ENCODE measurements around the gene EXD3. TPM values are rescaled to one million over a fixed set of nuclear protein-coding genes. Genes with fewer than 3 reads are reported as not detected.

The EXD3 gene
- total and polyA plus RNA-seq, 7 donors: 8.9 to 29.7 (median 18.0) TPM

GRCh38 chr9:137465720-137466388 is 42.9 kb upstream of the EXD3 start:
- Histone ChIP-seq H3K9me3 (no peaks in the 10 kb centered on the region), H3K27me3 (no peaks in the 10 kb centered on the region), H3K36me3 (no peaks in the 10 kb centered on the region), H3K4me3 (no peak overlapping the region), H3K4me1 (no peaks in the 10 kb centered on the region), H3K27ac (no peak overlapping the region)
- intact Hi-C loops (cut with DNase I): no loop called here
- no peak for TF ChIP-seq POLR2A (IDR thresholded peaks at IDR 0.05)
- 89 to 90% methylated on average over 23 of the region's 23 CpGs for WGBS, 2 donors
- DNase-seq: no peak

- no peaks in the 10 kb centered on the region for H3K27me3 ChIP-seq
- peaks cover 0 to 3% (median 0%) of the 10 kb centered on the region in 4 donors for H3K4me1 ChIP-seq
- H3K9me3 ChIP-seq: no peaks in the 10 kb centered on the region
- intact Hi-C loops (cut with DNase I): no loop called here
- DNase-seq: no peak
- H3K27ac ChIP-seq: no peak overlapping the region
- 91 to 92% methylated on average over 23 of the region's 23 CpGs for WGBS, 2 donors
- H3K36me3 ChIP-seq: no peaks in the 10 kb centered on the region
- TF ChIP-seq CTCF (IDR thresholded peaks at IDR 0.05): no peak
- TF ChIP-seq POLR2AphosphoS5 (IDR thresholded peaks at IDR 0.05): no peak
- TF ChIP-seq POLR2A (IDR thresholded peaks at IDR 0.05): no peak
- no peak for TF ChIP-seq EP300 (IDR thresholded peaks at IDR 0.05)
- no peak overlapping the region for H3K4me3 ChIP-seq
Observed at GRCh38 chr9:137465000-137465719, 42.2 kb upstream of the EXD3 start.

GRCh38 chr9:137464291-137464999 is 41.5 kb upstream of the EXD3 start:
- no peaks in the 10 kb centered on the region for H3K9me3 ChIP-seq
- intact Hi-C loops (cut with DNase I): no loop called here
- H3K27ac ChIP-seq: no peak overlapping the region
- peaks cover 0 to 10% (median 7%) of the 10 kb centered on the region in 4 donors for H3K4me1 ChIP-seq
- H3K27me3 ChIP-seq: no peaks in the 10 kb centered on the region
- H3K36me3 ChIP-seq: no peaks in the 10 kb centered on the region
- no peak for TF ChIP-seq CTCF (IDR thresholded peaks at IDR 0.05)
- no peak for TF ChIP-seq POLR2A (IDR thresholded peaks at IDR 0.05)
- TF ChIP-seq EP300 (IDR thresholded peaks at IDR 0.05): no peak
- TF ChIP-seq POLR2AphosphoS5 (IDR thresholded peaks at IDR 0.05): no peak
- WGBS, 2 donors: 94 to 95% methylated on average over 28 of the region's 28 CpGs
- no peak for DNase-seq
- H3K4me3 ChIP-seq: no peak overlapping the region

DNA sequence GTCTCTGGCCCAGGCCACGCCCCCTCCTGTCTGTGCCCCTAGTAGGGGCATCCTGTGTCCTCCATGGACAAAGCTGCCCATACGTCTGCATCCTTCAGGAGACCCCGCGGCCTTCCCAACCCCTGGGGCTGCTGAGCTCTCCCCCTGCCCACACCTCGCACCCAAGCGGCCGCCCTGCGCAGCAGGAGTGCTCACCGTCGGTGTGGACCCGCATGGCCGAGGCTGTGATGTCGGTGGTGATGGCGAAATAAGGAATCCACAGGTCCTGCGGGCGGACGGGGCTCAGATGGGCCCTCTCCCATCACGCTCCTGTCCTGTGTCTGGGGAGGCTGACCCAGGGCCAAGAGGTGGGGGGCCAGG is 40.9 kb upstream of the EXD3 start:
- DNase-seq: no peak
- no peaks in the 10 kb centered on the region for H3K9me3 ChIP-seq
- no peak overlapping the region for H3K4me3 ChIP-seq
- H3K27me3 ChIP-seq: no peaks in the 10 kb centered on the region
- H3K4me1 ChIP-seq: peaks cover 0 to 12% (median 8%) of the 10 kb centered on the region in 4 donors
- no peaks in the 10 kb centered on the region for H3K36me3 ChIP-seq
- H3K27ac ChIP-seq: no peak overlapping the region
- intact Hi-C loops (cut with DNase I): no loop called here
- WGBS, 2 donors: 95 to 96% methylated on average over 18 of the region's 18 CpGs
- TF ChIP-seq EP300 (IDR thresholded peaks at IDR 0.05) (no peak), POLR2AphosphoS5 (IDR thresholded peaks at IDR 0.05) (no peak), POLR2A (IDR thresholded peaks at IDR 0.05) (no peak), CTCF (IDR thresholded peaks at IDR 0.05) (no peak)

Measured in sigmoid colon (tissue), 7 donors.